ENCODE data around the gene ARHGDIA.
A peak's percentile ranks its signal among the peaks of the same experiment; 100 is the strongest.

The ARHGDIA gene

DNA sequence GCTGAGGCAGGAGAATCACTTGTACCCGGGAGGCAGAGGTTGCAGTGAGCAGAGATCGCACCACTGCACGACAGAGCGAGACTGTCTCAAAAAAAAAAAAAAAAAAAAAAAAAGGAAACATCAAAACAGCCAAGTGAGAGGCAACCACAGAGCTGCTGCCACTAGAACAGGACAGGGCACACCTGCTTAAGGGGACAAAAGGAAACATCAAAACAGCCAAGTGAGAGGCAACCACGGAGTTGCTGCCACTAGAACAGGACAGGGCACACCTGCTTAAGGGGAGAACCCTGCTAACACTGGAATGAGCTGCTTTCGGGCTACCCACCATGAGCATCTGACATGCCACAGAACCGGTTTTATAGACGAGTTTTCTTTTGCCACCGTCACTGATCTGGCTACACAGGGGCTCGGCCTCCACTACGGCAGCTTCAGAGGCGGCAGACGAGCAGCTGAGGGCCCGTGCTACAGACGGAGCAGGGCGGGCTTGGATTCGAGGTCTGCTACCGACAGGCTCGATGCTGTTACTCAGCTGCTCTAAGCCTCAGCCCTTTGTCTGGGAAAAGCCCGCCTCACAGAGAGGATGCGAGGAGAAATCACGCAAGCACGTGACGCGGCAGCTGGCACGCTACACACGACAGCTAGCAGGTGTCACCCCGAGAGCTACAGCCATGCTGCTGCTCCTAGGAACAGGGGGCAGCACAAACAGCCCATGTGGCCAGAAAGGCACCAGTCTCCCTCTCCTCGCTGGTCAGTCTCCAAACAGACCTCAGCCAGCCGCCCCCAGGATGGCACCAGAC is 12.8 kb downstream of the ARHGDIA start:
- DNase-seq (ENCODE audit: low read depth): no peak
- TF ChIP-seq, protein P1, sequence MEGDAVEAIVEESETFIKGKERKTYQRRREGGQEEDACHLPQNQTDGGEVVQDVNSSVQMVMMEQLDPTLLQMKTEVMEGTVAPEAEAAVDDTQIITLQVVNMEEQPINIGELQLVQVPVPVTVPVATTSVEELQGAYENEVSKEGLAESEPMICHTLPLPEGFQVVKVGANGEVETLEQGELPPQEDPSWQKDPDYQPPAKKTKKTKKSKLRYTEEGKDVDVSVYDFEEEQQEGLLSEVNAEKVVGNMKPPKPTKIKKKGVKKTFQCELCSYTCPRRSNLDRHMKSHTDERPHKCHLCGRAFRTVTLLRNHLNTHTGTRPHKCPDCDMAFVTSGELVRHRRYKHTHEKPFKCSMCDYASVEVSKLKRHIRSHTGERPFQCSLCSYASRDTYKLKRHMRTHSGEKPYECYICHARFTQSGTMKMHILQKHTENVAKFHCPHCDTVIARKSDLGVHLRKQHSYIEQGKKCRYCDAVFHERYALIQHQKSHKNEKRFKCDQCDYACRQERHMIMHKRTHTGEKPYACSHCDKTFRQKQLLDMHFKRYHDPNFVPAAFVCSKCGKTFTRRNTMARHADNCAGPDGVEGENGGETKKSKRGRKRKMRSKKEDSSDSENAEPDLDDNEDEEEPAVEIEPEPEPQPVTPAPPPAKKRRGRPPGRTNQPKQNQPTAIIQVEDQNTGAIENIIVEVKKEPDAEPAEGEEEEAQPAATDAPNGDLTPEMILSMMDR (IDR thresholded peaks at IDR 0.05; ENCODE audit: low read depth, low read length, missing control alignments): no peak
- in situ Hi-C loops (cut with HindIII; ENCODE audit: low sequenced_read_pairs): no loop called here
- H3K4me3 ChIP-seq (ENCODE audit: low read depth, low read length): peak overlapping the region; percentile 51

DNA sequence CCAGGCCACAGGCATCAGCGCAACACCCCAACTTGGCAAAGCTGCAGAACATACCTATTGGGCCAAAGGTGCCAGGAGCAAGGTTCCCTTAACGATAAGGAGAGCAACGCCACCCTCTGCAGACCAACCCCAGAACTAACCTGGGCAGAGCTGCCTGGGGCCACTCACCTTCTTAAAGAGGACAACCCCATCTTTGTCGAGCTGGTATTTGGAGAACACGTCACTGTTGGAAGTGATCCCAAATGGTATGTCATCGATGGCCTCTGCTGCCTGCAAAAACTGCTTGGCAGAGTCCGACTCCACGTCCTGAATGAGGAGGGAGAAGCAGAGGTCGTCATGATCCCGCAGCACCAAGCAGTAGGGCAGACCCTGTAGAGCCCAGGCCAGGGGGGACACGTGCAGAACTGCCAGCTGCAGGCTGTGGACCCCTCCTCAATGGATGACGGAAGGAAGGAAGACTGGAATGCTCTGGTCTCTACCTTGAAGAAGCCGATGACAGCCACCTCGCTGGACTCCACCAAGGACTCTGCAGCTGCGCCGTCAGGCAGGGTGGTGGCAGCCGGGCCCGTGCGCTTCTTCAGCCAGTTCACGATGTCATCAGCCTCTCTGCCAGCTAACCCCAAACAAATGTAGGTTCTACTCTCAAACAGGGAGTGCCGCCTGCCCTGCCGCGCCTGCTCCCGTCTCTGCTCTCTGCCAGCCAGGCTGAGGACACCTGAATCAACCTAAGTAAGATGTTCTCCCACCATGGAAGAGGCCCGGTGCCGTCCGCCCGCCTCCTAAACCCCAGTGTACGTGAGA is 16.0 kb downstream of the ARHGDIA start:
- in situ Hi-C loops (cut with HindIII; ENCODE audit: low sequenced_read_pairs): no loop called here
- TF ChIP-seq, protein P1 (IDR thresholded peaks at IDR 0.05; ENCODE audit: low read depth, low read length, missing control alignments): no peak
- no peak overlapping the region for H3K4me3 ChIP-seq (ENCODE audit: low read depth, low read length)
- no peak for DNase-seq (ENCODE audit: low read depth)

DNA sequence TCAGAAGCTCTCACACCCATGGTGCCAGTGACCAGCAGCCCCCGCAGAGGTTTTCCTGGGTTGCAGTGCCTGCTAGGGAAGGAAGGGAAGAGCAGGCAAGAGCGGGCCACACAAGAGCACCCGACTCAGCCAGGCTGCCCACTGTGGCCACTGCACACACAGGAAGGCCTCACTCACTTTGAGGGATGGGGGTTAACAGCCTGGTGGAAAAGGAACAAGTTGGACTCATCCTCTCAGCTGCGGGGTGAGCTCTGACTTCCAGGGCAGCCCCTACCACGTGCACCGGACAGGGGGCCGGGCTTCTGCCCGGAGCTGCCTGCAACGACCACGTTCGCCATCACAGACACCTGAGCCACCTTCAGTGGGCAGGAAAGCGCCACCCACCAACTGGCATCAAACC is 18.9 kb downstream of the ARHGDIA start:
- H3K4me3 ChIP-seq (ENCODE audit: low read depth, low read length): no peak overlapping the region
- in situ Hi-C loops (cut with HindIII; ENCODE audit: low sequenced_read_pairs): no loop called here
- DNase-seq (ENCODE audit: low read depth): no peak
- TF ChIP-seq, protein P1 (IDR thresholded peaks at IDR 0.05; ENCODE audit: low read depth, low read length, missing control alignments): no peak

DNA sequence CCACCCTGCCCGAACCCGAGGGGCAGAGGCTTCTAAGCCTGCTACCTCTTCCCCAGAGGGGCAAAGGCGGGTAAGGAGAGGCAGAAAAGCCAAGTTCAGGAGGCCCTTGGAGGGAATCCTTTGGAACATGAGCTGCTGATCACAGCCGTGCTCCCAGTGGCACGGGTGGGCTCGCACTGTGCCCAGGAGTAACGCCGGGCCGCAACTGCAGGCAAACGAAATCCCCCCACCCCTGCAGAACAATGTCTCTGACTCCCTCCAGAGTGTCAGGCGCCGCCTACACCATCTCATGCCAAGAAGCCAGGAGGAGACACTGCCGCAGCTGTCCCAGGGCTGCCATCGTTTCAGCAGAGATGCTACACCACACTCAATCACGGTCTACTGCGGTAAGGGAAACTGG is 19.7 kb downstream of the ARHGDIA start:
- in situ Hi-C loops (cut with HindIII; ENCODE audit: low sequenced_read_pairs): no loop called here
- no peak overlapping the region for H3K4me3 ChIP-seq (ENCODE audit: low read depth, low read length)
- TF ChIP-seq, protein P1 (IDR thresholded peaks at IDR 0.05; ENCODE audit: low read depth, low read length, missing control alignments): no peak
- DNase-seq (ENCODE audit: low read depth): no peak

GRCh38 chr17:81849457-81849856 is 21.7 kb downstream of the ARHGDIA start:
- no peak overlapping the region for H3K4me3 ChIP-seq (ENCODE audit: low read depth, low read length)
- no peak for DNase-seq (ENCODE audit: low read depth)
- TF ChIP-seq, protein P1 (IDR thresholded peaks at IDR 0.05; ENCODE audit: low read depth, low read length, missing control alignments): no peak
- in situ Hi-C loops (cut with HindIII; ENCODE audit: low sequenced_read_pairs): no loop called here

DNA sequence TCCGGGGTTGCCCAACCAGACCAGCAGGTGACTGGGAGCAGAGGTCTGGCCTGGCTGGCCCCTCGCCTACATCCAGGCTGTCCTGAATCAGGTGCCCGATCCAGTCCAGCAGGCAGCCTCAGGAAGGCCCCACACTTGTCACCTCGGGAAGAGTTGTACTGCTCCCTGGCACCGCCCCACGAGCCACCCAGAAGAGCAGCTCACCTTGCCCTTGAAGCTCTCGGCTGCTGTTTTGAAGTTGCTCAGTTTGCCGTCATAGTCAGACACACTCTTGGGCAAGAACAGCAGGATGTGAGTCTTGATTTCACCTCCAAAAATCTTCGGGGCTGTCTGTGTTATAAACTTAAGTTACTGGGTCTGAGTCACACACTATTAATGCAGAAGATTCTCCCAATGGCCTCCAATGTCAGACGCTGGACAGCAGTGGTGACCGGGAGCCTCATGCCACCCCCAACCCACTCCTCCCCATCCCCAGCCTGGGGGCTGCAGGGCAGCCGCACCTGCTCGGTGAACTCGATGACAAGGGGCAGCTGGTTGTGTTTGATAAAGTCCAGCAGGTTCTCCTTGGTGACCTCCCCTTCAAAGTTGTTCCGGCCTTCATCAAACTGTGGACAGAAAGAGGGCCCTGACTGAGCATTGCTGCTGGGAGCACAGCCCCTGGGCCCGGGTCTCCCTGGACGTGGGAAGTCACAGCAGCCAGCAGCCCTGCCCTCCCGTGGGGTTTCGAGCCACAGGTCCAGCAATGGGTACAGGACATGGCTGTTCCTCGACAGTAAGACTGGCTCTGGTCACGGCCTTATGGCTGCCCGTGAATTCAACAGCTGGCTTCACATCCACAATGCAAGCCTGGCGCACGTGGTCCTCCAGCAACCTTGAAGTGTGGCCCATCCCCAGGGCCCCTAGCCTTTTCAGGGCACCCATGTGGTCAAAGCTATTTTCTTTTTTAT is 24.1 kb downstream of the ARHGDIA start:
- DNase-seq (ENCODE audit: low read depth): no peak
- in situ Hi-C loops (cut with HindIII; ENCODE audit: low sequenced_read_pairs): no loop called here
- H3K4me3 ChIP-seq (ENCODE audit: low read depth, low read length): no peak overlapping the region
- TF ChIP-seq, protein P1 (IDR thresholded peaks at IDR 0.05; ENCODE audit: low read depth, low read length, missing control alignments): no peak
